Epidermal melanocyte (primary cell): Measurements from ENCODE around the gene RASEF.

ENCODE experiments used
- DNase-seq: peaks from one replicate; pipeline ENCODE4 v3.0.0; 2011; ENCODE audit warnings: low spot score; ENCODE audit not compliant: insufficient read length

RASEF gene

DNA sequence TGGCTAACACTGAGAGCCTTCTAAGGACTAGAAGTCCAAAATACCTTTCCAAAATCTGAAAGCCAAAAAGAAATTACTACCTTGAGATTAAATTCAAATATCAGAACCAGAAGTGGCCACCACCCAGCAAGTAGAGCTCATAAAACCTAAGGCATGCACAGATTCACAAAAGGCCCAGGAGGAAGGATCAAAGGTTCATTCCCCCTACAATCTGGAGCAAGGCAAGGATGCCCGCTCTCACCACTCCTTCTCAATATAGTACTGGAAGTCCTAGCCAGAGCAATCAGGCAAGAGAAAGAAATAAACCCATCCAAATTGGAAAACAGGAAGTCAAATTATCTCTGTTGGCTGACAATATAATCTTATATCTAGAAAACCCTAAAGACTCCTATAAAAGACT lies 6.0 kb downstream of the RASEF start:
- DNase-seq, result no peak

DNA sequence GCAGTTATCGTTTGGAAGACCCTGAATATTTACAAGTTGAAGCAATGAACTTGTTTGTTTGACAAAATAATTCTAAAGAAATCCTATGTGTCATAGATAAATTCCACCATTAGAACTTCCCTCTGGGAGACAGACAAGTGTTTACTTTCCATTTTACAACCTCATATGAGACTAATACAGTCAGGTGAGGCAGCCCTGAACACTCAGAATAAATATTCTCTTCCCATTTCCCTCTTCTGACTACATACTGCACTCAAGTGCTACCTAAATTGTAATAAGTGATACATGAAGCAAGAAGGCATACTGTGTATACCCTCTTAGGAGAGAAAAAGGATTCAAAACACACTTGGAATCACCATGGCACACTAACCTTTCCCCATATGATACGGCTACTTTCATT lies 6.8 kb downstream of the RASEF start:
- no peak for DNase-seq

DNA sequence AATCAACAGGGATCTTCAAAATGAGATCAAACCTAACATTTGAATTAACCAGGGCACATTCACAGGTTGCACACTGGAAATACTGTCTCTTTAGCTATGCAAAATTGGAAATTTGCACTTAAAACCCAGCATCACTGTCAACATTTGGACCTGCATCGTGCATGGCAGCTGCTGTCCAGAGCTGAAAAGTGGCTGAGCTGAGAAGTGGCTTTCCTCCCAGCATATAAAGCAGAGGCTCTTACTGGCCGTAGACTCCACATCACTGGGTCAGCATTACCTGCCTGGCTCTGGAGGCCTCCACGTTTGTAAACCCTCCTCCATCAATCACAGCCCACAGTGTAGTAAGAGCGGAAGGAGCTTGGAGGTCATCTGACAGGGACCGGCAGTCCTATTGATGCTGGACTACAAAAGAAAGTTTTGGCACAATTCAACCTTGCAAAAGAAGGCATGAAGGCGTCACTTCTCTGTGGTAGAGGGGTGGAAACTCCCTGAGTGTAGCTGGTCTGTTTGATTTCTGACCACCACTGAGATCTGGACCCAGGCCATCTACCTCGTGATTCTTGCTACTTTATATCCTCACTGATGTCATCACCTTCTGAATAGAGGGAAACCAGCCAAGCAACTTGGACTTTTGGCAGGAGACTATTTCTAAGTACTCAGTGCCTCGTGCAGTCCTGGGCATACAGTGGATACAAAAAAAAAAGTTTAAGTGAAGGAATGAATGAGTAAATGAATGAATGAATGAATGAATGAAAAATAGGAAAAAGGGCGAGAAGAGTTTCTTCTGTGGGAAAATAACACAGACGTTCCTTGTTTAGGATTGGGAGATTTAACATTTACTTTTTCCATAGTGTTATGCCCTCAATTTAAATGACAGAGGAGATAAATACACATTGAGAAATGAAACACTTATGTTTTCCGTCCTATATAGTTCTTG lies 14.8 kb downstream of the RASEF start:
- no peak for DNase-seq

DNA sequence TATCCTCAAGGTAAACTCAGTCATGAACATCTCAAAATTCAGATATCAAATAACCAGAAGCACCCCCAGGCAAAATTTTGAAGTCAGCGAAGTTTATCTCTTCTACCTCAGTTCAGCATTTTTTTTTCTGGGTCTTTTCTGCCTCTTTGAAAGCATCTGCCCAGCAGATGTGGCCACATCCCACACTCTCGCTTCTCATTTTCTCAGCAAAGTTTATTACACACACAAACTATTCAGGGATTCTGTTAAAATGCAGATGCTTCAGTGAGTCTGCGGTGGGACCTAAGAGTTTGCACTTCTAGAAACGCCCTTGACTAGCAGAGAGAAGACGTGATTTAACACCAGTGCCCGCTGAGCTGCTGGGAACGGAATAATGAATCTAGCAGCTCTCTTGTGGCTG lies 19.3 kb downstream of the RASEF start:
- DNase-seq, result peak; percentile 38

DNA sequence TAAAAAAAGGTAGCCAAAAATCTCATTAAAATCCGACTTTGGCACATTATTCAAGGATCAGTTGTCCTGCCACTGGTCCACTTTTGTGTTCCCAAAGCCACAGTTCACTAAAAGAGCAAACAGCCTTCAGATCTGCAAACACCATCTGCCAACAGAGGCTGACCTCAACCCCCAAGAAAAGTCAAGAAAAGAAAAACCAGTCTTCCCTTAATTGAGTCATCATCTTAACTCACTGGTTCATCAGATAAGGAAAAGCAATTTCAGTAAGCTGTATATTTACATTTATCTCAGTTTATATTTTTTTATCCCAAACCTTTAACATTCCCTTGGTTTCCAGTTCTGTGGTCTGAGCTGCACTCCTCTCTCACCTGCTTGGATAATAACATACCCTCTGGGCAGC lies 21.2 kb downstream of the RASEF start:
- no peak for DNase-seq

DNA sequence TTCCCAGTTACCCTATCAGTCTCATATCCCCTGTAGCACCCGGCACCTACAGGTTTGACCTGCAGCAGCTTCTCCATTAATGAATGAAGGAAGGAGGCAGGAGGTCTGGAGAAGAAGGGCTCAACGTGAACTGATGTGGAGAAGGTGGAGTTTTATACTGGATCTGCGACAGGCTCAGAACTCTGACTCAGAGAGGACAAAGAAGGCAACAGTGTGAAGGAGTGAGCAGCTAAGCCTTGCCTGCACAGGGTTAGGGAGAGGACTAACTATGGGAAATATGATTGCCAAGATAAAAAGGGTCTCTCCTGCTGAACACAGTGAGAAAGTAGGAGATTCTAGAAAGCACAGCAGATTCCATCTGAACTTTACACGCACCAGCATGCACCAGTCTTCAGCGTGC lies 23.6 kb downstream of the RASEF start:
- DNase-seq, result no peak

DNA sequence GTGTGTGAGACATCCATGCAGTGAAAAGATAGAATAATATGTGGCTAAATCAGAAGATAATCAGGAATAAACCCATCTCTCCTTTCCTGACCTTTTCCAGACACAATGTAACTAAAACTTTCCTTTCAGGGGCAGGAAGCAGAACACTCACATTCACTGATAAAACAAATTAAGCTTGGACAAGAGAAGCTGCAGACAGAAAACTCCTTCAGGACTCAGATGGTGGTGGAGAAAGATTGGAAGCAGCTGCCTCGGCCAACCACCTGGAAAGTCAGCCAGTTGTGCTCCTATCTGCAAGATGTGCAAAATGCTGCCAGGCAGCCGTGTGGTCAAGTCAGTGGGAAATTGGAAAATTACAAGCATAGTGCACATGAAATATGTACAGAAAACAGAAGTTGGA lies 26.9 kb downstream of the RASEF start:
- DNase-seq, result no peak

DNA sequence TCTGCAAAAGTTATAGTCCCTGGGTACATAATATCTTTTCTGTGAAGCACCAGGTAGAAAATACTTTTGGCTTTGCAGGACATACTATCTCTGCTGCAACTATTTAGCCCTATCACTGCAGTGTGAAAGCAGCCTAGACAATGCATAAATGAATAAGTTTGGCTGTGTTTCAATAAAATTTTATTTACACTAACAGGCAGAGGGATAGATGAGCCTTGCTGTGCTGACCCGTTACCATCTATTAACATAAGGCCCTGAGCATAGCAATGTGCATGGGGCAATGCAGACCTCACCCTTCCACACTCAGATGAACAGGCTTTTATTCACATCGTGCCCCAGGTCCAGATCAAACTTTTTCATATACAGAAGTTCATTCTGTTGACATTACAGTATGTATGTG lies 27.8 kb downstream of the RASEF start:
- no peak for DNase-seq

DNA sequence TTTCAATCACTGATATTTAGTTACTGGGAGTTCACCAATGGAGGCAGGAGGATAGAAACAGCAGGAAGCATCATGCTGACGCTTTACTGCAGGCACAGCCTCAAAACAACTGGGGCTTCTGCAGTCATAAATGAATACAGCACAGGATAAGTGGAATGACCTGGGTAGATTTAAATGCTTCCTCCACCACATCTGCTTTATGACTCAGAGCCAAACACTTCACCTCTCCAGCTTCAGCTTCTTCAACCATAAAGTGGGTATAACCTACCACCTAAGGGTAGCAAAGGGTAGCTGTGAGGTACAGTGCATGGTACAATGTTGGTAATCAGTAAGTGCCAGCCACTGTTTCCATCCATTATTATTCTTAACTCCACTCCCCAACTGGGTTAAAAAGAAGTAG lies 28.4 kb downstream of the RASEF start:
- no peak for DNase-seq

DNA sequence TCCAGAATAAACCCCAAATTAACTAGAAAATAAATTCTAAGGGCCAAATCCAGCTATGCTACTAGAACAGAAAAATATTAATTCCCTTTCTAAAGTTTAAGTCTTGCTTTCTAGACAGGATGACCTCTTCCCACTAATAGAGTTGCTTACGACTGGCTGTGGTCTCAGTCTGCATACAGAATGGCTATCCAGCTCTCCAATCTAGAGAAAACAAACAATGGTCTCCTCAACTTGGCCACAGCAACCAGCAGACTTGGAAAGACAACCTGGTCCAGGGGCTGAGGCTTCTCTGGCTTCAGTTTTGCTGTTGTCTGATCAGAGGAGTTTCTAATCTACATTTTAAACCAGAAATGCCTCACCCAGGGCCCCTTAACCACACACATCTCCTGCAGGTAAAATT lies 28.9 kb downstream of the RASEF start:
- DNase-seq, result no peak

DNA sequence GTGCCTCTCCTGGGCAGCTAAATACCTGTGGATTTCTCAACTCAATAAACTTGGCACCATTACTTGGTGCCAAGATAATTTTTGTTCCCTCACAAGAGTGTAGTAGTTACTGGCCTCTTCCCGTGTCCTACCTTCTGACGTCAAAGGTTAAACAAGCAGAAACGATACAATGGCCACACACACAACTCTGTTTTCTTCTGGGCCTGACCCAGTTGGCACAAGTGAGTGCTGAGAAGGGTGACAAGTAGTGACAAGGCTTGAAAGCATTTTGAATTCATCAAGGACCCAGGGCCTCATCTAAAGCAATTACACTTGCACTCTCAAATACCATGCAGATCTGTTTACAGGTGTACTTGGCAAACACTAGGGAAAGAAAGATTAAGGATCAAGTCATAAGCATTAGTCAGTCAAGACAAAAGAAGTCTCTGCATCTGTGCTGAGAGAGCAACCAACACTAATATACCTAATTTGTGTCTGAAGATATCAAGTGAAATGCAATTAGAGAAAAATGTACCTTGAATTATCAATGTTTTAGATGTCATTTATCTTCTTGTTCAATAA lies 30.8 kb downstream of the RASEF start:
- DNase-seq, result no peak

DNA sequence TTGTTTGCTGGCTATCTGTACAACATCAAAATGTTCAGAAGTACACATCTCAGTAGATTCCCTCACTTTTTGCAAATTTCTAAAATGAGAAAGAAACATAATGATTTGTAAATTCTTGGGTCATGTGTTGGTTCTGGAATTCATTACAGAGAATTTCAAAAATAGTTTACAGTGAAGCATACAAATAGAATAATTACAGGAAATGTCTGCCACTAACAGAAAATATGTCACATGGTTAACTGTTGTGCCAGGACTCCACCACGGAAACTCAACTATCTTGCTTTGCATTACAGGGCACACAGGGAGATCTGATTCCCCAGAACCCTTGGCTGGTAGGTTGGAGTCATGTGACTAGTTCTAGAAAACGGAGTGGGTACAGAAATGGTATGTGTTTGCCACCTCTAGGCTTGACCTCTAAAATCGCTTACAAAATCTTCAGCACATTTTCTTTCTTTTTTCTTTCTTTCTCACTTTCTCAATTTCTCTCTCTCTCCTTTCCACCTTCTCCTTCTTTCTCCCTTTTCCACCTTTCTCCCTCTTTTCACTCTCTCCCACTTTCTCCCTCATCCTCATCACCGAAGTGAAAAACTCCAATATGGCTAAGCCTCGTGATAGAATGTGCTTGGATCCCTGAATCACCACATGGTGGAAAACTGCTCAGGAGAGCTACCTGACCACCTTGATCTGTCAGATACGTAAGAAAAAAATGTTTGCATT lies 32.4 kb downstream of the RASEF start:
- no peak for DNase-seq

DNA sequence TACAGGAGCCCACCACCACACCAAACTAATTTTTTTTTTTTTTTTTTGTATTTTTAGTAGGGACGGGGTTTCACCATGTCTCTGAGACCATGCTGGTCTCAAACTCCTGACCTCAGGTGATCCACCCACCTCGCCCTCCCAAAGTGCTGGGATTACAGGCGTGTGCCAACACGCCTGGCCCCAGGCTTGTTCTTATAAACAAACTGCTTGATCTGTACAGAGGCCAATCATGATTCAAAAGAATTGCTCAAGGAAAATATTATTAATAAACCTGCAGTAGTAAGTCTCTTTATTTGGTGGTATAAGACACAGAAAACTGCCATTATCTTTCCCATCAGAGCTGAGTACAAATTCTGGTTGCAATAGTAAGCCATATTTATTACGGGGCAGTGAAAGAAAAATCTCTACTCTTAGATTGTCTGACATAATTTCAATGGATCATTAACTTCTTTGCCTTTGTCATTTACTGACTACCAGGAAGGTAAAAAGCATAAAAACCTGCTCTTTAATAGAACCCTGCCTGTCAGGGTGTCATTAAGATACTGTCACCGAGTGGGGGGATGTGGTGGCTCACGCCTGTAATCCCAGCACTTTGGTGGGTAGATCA lies 33.3 kb downstream of the RASEF start:
- DNase-seq, result no peak

DNA sequence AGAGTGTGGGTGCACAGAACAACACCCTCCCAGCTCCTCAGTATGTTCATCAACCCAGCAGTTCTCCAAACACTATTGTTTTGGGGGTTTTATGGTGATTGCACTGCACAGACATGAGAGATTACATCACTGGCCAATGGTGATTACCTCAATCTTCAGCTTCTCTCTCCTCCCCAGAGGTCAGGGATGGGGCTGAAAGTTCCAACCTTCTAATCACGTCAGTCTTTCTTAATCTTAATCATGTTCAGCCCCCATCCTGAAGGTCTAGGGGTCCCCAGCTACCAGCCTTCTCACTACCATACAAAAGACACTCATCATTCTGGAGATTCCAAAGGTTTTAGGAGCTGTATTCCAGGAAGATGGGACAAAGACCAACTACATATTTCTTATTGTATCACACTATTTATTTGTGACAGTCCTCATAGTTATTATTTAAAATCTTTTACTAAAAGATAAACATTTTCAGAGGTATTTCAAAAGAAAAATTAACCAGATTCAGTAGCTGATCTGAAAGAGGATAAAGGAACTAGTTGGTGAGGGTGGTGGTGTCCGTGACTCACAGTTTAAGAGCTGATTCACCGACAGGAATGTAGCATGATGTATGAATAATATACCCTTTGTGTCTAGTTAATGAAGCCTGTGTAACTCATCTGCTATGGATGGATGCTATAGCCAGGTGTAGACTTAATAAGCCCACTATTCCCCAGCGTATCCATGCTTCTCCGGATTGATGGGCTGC lies 35.6 kb downstream of the RASEF start:
- peak; percentile 24 for DNase-seq

DNA sequence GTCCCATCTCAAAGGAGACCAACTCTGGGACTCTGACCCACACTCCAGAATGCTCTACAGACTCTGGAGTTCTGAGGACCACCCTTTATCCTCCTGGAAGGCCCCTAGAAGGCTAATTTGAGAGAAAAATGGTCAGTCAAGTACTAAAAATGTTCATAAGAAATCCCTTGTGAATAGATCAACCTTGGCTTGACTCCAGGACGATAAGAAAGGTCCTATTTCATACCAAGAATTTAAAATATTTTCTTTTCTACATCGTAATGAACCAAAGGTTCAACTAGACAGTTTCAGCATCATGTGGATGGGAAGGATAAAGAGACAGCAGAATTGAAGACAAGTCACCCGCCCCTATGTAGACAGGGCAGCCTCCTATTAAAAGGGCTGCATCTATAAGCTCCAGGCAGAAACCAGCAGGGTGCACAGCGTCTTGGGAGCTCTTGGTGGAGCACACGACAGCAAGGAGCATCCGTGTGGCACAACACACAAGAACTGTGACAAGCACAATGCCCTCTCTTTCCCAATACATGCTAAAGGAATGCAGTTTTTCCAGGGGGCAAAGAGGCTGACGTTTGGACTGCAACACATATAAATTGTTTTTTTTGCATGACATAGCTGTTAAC lies 38.3 kb downstream of the RASEF start:
- DNase-seq, result no peak

DNA sequence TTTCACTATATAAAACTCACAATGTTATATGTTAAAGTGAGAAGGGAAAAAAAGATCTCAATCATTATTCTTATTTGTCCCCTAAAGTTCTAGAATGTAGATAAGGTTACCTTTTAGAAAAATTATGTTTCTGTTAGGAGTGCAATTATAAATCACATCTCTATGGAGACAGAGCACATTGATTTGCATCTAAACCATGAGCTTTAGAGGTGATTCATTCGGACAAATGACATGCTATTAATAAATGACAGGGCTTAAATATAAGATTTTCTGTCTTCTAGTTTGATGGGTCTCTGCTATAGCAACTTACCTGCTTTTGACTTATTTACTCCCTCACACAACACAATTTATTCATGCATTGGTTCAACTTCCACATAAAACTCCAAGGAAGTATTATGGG lies 39.8 kb downstream of the RASEF start:
- no peak for DNase-seq

DNA sequence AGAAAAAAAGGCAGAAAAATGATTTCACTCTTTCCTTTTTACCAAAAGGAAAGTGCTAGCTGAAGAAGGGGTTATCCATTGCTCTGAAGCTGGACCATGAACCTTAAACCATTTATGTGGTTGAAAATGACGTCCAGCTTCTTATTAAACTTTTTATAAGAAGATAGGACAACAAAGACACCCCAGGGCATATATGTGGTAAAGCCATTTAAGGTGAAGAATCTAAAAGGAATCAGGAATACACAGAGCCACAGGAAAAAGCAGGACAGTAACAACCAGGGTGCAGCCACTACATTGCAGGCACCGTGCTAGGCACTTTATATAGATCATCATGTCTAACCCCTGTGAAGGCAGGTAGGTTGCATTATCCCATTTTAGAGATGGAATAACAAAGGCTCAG lies 42.1 kb downstream of the RASEF start:
- DNase-seq, result no peak

DNA sequence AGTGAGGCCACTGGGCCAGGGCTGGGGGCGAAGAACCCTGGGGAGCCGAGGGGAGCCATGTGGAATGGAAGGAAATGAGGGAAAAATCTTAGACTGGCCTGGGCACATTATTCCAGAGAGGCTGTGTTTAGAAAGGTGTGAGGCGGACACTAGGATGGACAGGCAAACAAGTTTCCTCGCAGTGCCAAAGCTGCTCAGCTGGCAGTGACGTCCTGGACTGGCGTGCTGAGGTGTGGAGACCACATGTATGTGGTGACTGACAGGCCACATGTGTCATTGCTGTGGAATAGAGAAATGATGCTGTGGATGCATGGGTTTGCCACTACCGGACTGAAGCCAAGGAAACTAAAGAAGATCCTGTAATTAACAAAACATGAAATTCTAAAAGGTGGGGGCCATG lies 42.6 kb downstream of the RASEF start:
- DNase-seq, result no peak

DNA sequence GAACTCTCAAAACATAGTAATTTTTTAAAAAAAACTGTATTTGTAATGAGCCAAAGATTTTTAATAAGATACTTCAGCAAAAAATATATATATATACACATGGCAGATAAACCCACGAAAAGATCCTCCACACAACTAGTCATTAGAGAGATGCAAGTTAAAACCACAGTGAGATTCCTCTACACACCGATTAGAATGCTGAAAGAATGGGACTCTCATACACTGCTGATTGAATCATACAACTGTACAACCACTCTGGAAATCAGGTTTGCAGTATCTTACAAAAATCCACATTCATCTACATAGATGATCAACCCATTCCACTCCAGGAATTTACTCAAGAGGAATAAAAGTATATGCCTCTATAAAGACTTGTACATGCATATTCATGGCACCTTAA lies 43.7 kb downstream of the RASEF start:
- no peak for DNase-seq

DNA sequence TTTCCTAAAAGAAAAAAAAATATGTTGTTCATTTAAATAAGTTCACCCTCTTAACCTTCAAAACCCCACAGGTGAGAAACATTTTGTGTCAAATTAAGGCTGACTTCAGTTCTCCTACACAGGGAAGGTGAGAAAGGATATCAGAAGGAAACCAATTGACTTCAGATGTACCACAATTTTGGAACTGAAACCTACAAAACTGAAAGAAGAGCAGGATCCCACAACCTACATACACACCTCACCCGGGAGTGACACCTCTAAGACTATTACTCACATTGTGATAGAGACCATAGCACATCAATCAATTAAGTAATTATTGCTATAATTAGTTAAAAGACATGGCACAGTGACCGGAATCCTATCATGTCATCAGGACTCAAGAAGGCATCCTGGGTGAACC lies 47.0 kb downstream of the RASEF start:
- no peak for DNase-seq
